ENCODE measurements around the gene MBNL1.

DNA sequence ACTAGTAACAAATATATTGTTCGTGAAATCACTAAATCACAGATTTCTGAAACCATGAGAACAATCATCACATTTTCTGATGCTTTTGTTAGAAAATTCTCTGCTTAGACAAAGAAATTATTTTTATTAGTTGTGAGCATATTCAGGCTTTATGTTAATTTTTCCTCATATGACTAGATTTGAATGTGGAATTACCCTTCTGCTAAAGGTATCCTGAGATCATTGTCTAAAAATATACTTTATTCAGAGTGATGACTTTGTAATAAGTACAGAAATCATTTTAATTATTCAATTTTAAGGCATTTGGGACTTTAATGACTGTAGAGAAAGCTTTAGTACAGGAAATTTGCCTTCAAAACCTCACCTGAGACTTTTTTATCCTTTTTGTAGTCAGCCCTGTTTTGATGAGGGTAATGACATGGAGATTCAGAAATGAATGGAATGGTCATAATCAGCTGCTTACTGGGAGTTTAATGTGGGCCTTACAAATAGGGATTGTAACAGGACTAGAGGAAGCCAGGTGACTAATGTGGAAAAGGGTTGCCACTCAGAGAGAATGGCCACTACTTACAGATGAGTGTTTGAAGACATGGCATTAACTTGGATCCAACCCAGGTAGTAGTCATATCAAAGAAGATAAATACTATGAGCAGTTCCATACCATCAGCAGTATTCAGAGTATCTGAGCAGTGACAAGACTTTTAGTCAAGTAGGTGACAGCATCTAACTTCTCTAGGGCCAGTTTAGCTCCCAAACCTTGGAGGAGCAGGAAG, 148.3 kb downstream of the MBNL1 start:
- TF ChIP-seq, protein P1, sequence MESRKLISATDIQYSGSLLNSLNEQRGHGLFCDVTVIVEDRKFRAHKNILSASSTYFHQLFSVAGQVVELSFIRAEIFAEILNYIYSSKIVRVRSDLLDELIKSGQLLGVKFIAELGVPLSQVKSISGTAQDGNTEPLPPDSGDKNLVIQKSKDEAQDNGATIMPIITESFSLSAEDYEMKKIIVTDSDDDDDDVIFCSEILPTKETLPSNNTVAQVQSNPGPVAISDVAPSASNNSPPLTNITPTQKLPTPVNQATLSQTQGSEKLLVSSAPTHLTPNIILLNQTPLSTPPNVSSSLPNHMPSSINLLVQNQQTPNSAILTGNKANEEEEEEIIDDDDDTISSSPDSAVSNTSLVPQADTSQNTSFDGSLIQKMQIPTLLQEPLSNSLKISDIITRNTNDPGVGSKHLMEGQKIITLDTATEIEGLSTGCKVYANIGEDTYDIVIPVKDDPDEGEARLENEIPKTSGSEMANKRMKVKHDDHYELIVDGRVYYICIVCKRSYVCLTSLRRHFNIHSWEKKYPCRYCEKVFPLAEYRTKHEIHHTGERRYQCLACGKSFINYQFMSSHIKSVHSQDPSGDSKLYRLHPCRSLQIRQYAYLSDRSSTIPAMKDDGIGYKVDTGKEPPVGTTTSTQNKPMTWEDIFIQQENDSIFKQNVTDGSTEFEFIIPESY (IDR thresholded peaks at IDR 0.05) = no peak
- TF ChIP-seq YY1 (IDR thresholded peaks at IDR 0.05) (no peak), RAD21 (IDR thresholded peaks at IDR 0.05) (no peak), HNF4A (conservative IDR thresholded peaks at IDR 0.05) (no peak), SP1 (IDR thresholded peaks at IDR 0.05) (no peak), TAF1 (conservative IDR thresholded peaks at IDR 0.05) (no peak)
- TF ChIP-seq, protein P2, sequence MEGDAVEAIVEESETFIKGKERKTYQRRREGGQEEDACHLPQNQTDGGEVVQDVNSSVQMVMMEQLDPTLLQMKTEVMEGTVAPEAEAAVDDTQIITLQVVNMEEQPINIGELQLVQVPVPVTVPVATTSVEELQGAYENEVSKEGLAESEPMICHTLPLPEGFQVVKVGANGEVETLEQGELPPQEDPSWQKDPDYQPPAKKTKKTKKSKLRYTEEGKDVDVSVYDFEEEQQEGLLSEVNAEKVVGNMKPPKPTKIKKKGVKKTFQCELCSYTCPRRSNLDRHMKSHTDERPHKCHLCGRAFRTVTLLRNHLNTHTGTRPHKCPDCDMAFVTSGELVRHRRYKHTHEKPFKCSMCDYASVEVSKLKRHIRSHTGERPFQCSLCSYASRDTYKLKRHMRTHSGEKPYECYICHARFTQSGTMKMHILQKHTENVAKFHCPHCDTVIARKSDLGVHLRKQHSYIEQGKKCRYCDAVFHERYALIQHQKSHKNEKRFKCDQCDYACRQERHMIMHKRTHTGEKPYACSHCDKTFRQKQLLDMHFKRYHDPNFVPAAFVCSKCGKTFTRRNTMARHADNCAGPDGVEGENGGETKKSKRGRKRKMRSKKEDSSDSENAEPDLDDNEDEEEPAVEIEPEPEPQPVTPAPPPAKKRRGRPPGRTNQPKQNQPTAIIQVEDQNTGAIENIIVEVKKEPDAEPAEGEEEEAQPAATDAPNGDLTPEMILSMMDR (IDR thresholded peaks at IDR 0.05; ENCODE audit: low read depth, low read length, missing input control) = no peak

All from liver (tissue), 3 donors.